Measurements from ENCODE around the gene BRI3.
"Not testable (repeated sequence)": the region's sequence is repeated elsewhere in the genome, so short reads cannot be mapped to it uniquely, and the experiment has no call there.

BRI3 gene

GRCh38 chr7:98309566-98309965, 28.1 kb downstream of the BRI3 start:
- DNase-seq (ENCODE audit: low read depth in 2 of 2), result no peak

- DNase-seq (ENCODE audit: low read depth in 2 of 2), result no peak
These were observed 30.7 kb downstream of the BRI3 start for GRCh38 chr7:98312201-98312600.

GRCh38 chr7:98314469-98314868, 33.0 kb downstream of the BRI3 start:
- no peak for DNase-seq (ENCODE audit: low read depth in 2 of 2)

- DNase-seq (ENCODE audit: low read depth in 2 of 2), result no peak
These were observed 34.0 kb downstream of the BRI3 start for GRCh38 chr7:98315318-98315993.

DNA sequence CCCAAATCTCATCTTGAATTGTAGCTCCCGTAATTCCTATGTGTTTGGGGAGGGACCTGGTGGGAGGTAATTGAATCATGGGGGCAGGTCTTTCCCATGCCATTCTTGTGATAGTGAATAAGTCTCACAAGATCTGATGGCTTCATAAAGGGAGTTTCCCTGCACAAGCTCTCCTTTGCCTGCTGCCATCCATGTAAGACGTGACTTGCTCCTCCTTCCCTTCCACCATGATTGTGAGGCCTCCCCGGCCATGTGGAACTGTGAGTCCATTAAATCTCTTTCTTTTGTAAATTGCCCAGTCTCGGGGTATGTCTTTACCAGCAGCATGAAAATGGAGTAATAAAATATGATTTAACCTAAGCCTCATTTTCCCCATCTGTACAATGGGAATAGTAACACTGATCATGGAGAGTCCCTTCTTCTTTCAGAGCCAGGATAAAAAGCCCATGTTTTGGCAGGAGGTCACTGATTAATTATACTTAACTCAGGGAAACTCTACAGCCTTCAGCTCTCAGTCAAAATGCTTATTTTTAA, 34.6 kb downstream of the BRI3 start:
- DNase-seq (ENCODE audit: low read depth in 2 of 2), result not testable (repeated sequence)

DNA sequence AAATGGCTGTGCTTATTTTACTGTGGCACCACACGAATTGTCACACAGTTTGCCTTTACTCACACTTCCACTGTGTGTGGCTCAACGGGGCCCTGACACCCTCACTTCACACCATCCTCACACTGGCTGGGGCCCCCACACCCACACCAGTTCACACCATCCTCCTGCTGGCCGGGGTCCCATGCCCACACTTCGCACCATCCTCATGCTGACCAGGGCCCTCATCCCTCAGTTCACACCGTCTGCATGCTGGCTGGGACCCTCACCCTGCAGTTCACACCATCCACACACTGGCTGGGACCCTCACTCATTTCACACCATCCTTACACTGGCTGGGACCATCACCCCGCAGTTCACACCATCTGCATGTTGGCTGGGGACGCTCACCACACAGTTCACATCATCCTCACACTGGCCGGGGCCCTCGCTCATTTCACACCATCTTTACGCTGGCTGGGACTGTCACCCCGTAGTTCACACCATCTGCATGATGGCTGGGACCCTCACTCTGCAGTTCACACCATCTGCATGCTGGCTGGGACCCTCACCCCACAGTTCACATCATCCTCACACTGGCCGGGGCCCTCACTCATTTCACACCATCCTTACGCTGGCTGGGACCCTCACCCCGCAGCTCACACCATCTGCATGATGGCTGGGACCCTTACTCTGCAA, 36.0 kb downstream of the BRI3 start:
- no peak for DNase-seq (ENCODE audit: low read depth in 2 of 2)

DNA sequence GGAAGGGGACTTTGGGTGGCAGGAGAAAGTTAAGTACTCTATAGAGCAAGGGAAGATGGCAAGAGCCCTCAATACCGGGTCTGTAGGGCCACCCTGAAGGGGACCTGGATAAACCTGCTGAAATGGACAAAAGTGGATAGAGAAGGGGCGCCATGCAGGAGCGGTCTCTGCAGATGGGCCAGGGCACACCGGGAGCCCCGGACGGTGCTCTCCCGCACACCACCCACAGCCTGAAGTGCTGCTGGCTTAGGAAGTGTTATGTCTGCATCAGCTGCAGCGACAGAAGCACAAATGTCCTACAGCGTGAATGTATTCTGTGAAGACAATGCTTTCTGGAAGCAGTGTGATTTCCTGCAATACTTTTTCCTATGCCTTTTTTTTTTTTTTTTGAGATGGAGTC, 37.7 kb downstream of the BRI3 start:
- DNase-seq (ENCODE audit: low read depth in 2 of 2), result no peak

GRCh38 chr7:98321301-98321700, 39.8 kb downstream of the BRI3 start:
- DNase-seq (ENCODE audit: low read depth in 2 of 2), result no peak

GRCh38 chr7:98322331-98323270, 41.1 kb downstream of the BRI3 start:
- no peak for DNase-seq (ENCODE audit: low read depth in 2 of 2)

- DNase-seq (ENCODE audit: low read depth in 2 of 2), result no peak
These were observed 42.3 kb downstream of the BRI3 start for GRCh38 chr7:98323597-98324322.

GRCh38 chr7:98324782-98325181, 43.3 kb downstream of the BRI3 start:
- DNase-seq (ENCODE audit: low read depth in 2 of 2), result no peak

GRCh38 chr7:98329100-98329790, 47.8 kb downstream of the BRI3 start:
- no peak for DNase-seq (ENCODE audit: low read depth in 2 of 2)

DNA sequence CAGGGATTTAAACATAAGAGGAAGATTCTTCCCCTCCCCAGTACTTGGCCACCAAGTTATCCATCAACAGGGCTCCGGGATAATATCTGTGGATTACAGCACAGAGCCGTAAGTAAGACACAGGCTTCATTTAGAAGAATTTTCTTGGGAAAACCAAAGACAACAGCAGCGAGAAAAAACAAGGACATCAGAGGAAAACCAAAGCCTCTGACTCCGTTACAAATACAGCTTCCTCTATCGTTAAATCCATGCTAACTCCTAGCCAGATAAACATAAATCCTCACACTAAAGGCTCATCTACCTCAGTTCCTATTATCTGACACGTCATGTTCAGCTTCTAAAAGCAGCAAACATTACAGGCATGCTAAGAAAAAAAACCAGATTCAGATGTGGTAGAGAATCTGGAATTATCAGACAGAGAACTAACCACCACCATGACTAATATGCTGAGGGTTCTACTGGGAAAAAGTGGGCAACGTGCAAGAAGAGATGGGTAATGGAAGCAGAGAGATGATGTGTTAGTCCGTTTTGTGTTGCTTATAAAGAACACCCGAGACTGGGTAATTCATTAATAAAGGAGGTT, 48.4 kb downstream of the BRI3 start:
- DNase-seq (ENCODE audit: low read depth in 2 of 2), result no peak

GRCh38 chr7:98330926-98331529, 49.5 kb downstream of the BRI3 start:
- DNase-seq (ENCODE audit: low read depth in 2 of 2), result no peak

DNA sequence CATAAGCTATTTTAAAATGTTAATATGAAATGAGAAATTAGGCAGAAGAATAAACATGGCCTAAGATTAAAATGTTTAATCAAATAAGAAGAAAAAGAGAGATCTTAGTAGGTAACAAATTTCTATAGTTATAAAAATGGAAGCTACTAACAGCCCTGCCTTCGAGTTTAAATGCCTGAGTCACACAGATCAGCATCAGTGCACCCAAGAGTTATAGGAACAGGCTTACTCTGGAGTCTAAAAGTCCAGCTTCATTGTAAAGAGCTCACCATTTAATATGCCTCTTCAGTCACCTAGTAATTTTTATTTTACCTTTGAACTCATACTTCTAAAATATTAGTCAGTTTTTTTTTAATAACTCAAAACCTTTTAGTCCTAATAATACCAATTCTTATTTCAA, 52.6 kb downstream of the BRI3 start:
- no peak for DNase-seq (ENCODE audit: low read depth in 2 of 2)

DNA sequence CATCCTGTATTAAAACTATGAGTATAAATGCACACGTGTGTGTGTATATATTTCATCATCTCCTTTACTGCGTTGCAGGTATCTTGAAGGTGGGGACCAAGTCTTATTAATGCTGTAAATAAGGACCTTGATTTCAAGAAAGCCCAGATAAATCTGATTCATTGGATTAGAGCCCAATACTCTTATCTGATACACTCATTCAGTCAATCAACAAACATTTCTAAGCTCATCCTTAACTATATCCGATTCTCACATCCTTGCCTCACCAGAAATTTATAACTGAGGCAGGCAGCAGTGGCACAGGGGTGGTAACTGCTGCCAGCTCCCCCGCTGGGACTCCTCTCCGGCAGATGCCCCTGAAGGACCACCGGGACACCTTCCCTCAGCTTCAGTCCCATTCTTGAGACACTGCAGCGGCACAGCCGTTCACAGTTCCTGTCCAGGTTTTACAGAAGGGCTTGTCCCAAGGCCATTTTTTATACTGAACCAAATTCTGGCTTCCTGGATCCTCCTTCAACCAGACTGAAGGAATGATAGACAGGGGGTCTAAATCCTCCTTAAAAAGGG, 54.0 kb downstream of the BRI3 start:
- no peak for DNase-seq (ENCODE audit: low read depth in 2 of 2)

- no peak for DNase-seq (ENCODE audit: low read depth in 2 of 2)
These were observed 57.0 kb downstream of the BRI3 start for GRCh38 chr7:98338441-98338840.

DNA sequence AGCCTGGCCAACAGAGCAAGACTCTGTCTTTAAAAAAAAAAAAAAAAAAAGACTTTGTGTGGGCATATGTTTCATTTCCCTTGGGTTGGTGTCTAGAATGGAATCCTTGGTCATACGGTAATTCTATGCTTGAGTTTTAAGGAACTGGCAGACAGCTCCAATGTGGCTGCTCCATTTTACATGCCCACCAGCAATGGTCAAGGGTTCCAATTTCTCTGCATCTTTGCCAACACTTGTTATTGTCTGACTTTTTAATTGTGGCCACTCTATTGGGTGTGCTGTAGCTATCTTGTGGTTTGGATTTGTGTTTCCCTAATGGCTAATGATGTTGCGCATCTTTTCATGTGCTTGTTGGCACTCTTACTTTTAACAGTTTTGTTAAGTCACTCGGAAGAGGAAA, 57.6 kb downstream of the BRI3 start:
- no peak for DNase-seq (ENCODE audit: low read depth in 2 of 2)

GRCh38 chr7:98341106-98341505, 59.6 kb downstream of the BRI3 start:
- no peak for DNase-seq (ENCODE audit: low read depth in 2 of 2)

Measured in activated CD8-positive, alpha-beta memory T cell treated with anti-CD3 and anti-CD28 coated beads for 4 hours (primary cell).